HG02970 (cell line): ENCODE data around the gene NFASC.

Source experiments
- ATAC-seq: cut with Tn5 transposase; IDR thresholded peaks from one replicate; pipeline ENCODE4 v1.9.1; 2021; ENCODE audit warnings: mild to moderate bottlenecking, moderate library complexity, moderate number of reproducible peaks; ENCODE audit not compliant: unreplicated experiment, low FRiP score

The NFASC gene

DNA sequence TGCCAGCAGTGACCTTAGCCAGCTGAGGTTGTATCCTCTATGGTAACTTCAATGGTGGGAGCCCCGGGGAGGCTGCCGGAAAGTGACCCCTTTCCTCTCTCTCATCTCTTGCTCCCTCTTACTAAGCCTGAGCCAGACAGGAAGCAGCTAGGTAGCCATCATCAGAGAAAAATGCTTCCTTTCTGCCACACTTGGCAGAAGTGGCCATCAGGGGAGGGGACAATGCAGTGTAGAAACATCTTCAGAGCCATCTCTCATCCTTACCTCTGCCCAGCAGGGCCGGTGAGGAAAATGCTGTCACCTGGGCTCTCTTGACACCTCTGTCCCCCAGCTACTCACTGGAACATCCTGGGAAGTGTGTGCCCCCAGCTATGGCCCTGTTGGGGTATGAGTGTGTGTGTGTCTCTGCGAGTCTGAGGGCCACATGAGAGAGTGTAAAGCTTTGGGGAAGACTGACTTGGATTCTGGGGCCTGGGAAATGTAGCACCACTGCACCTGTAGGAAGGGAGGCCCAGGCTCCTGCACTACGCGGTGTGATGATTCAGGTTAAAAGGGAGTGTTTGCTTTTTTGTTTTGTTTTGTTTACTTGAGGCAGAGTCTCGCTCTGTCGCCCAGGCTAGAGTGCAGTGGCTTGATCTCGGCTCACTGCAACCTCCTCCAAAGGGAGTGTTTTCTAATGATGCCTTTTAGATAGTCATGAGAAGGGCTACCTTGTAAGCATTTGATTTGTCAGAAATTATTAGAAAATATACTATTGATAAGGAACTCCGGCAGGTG, 123.6 kb downstream of the NFASC start:
- no peak for ATAC-seq

DNA sequence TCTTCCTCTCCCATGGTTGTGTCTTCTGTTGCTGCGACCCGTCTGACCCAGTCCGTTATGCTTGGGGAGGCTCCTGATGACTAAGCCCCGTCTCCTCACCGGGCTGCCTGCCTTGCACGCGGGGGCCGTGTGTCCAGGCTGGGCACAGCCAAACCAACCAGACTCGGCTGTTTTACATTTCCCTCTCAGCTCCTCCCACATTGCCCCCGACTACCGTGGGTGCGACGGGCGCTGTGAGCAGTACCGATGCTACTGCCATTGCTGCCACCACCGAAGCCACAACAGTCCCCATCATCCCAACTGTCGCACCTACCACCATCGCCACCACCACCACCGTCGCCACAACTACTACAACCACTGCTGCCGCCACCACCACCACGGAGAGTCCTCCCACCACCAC, 126.3 kb downstream of the NFASC start:
- ATAC-seq: no peak

DNA sequence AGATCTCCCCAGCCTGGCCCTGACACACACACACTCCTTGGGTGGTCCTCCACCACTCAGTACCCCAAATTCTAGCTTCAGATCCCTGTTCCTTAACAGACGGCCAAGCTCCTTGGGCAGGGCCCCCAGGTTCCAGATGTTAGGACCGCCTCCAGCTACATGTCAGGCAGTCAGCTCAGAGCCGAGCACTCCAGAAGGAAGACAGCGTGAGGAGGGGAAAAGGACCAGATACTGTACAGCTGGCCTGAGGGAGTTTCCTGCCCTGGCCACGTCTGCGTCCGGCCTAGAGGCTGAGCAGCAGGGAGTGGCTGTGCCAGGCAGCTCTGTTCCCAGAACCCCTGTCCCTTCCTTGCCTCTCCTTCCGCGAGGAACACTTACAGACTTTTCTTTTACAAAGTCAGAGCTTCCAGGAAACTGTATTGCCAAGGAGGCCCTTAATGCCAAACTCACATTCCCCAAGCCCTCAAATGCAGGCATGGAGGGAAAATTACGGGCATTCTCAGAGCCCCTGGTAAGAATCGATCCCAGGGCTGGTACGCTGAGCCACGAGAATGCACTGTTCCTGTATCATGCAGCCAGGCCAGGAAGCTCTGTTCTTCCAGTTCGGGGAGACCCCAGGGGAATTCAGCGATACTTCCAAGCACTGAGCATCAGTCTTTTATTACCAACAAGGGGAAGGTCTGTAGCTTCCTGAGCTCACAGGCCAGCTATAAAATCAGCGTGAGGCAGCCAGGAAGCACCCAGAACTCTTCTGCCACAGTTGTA, 127.1 kb downstream of the NFASC start:
- ATAC-seq: no peak

DNA sequence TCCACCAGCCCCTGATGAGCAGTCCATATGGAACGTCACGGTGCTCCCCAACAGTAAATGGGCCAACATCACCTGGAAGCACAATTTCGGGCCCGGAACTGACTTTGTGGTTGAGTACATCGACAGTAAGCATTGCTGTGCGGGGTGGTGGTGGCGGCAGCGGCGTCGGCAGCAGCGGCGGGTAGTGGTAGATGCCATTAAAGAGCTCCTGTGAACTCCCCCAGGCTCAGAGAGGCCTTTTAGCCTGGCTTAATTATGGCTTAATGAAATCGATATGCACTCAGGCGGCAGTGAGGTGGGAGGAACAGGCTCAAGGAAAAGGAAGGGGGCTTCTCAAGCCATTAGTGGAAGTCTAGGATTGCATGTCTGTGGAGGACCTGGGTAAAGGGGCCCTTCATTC, 130.5 kb downstream of the NFASC start:
- ATAC-seq: no peak

DNA sequence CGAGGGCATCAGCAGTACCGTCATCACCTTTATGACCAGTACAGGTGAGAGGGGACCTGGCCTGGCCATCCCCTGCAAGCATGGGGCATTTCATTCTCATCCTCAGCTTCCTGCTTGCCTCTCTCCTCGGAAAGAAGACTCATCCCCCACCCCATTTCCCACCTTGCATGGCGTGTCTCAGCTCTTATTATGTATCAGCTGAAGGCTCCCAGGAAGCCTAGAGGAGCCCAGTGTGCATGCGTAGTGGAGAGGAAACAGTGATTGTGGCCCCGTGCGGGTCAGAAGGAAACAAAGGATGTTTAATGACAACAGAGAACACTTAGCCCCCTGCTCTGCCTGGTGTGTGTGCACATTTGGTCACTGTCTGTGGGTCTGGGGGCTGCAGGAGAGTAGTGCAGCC, 132.0 kb downstream of the NFASC start:
- no peak for ATAC-seq

DNA sequence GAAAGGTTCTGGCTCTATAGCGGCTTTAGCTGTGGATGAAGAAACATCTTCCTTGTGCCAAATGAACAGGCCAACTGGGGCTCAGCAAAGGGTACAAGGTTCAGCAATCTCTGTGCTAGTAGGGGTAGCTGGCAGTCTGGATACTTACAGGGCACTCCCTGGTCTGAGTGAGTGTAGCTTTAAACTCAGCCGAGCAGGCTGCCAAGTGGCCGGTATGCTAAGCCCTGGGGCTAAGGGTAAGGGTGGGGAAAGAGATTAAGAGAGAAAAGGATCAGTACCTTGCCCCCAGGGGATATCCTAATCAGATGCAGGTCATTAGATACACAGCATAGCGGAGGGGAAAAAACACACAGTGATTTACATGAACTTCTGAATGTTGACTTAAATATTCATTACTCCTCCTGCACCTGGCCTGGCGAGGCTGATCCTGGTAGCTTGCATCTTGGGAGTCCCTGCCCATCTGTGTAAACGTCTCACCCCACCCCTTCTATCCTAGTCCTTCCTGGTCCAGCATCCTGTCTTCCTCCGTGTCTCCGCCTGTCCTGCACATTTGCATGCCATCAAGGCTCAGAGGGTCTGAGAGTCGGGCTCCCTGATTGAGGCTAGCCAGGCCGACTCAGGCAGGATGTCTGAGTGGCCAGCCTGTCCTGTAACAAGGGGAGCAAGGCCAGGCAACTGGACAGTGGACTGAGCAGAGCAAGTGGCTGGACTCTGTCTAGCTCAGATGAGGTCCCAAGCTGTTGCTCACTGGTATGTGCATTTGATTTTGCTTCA, 132.9 kb downstream of the NFASC start:
- no peak for ATAC-seq

DNA sequence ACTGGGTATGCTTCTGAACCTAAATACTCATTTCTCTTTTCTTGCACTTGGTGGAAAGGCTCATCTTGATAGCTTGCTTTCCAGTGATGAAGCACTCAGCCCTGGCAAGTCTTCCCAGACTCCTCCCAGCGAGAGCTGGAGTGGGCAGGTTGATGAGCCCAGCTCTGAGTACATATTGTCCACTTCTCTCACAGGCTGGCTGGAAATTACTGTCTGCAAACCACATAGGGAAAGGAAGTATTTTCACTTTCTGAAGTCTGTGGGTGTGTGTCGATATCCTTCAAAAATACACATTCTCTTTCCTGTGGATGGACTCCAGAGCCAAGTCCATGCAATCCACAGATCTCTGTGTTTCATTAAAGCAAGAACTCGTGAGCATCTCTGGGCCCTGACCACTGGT, 133.7 kb downstream of the NFASC start:
- ATAC-seq: no peak

DNA sequence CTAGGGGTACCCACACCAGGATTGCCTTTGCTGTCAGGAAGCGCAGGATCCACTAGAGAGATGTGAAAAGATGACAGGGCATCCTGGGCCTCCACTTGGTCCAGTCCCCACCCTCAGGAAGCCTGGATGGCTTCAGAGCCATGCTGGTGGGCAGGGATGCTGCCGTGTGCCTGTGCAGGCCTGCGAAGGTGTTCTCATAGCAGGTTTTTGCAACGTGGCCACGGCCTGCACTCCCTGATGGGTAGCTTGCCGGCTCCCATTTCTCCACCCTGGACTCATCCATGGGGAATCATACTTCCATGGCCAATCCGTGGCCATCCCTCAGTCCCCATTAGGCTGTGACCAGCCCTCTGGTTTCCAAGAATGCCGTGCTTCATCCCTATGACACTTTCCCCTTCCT, 138.2 kb downstream of the NFASC start:
- no peak for ATAC-seq

DNA sequence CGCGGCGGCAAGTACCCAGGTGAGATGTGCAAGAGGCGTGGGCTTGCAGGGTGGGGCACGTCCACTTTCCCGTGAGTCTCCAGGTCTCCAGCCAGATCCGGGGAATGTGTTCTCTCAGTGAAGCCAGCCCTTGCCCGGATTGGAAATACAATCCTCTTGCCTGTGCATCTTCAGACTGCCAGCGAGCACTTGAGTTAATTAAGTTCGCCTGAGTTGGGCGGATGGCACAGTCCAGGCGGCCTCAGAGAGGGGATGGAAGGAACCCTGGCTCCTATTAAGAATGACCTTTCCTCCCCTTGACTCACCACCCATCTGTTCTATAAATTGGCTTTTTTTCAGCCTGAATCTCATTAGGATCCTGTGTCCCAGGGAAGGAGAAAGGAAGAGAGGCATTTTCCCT, 139.0 kb downstream of the NFASC start:
- no peak for ATAC-seq

DNA sequence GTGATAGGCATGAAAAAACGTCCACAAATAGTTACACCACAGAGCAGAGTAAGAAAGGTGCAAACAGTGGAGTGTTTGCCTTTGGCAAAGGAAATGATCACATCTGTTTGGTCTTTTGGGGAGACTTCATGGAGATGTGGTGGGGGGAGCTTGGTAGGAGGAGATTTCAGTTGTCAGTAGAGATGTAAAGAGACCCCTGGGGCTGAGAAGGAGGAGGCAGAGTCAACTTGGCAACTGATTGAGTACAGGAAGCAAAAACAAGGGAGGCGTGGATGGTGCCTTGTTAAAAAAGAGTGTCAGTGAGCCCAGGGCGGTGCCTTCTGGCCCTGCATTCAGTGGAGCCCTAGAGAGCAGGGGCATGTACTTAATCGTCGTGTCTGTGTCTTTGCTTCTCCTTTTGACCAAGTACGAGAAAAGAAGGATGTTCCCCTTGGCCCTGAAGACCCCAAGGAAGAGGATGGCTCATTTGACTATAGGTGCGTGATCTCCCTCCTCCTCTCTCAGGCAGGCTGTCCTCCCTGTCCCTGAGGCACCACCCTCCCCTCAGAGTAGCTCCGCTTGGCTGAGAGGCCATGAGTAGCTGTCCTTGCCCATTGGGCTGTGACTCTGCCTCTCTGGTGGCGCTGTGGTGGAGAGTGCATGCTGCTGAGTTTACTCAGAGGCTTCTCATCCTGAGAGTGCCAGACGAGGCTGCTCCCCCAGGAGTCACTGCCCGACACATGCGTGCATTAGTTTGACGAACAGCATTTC, 141.9 kb downstream of the NFASC start:
- no peak for ATAC-seq

DNA sequence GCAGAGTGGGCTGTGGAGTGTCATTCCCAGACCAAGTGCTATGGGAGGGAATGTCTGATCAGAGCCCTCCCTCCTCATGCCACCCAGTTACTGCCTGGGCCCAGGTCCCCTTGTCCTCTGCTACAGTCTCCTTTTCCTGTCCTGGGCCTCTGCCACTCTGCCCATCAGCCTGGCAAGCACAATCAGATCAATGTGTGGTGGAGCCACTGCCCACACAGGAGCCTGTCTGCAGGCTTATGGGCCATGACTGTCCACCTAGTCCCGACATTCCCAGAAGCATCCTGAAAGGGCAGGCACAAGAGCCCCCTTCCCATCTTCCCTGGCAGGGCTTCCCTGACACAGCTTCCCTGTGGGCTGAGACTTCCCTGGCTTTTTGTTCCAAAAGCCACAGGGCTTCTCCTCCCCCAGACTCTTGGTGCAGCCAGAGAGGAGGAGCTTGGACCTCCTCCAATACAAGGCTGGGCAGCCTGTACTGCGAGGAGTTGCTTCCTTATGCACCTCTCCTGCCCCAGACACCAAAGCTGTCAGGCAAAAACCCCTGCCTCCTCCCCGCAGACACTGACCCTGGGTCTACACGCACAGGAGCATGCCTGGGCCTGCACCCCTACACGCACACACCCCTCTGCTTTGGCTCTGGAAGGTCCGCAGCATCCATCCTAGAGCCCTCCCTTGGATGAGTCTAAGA, 143.2 kb downstream of the NFASC start:
- ATAC-seq: no peak

DNA sequence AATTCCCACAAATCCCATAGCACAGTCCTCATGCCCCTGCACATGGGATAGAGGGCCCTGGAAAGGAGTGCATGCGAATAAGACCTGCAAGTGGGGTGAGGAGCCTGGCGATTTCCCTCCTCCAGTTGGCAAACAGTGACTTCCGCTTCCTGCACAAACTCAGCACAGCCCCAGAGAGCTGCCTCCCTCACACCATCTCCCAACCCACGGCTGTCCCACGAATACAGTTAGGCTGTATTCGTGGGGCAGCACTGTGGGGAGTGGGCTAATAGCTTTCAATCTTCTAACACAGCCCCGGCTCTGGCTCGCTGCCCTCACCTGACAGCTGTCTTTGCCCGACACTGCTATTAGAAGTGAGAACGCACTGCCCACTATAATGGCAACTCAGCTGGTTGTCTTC, 144.1 kb downstream of the NFASC start:
- no peak for ATAC-seq

DNA sequence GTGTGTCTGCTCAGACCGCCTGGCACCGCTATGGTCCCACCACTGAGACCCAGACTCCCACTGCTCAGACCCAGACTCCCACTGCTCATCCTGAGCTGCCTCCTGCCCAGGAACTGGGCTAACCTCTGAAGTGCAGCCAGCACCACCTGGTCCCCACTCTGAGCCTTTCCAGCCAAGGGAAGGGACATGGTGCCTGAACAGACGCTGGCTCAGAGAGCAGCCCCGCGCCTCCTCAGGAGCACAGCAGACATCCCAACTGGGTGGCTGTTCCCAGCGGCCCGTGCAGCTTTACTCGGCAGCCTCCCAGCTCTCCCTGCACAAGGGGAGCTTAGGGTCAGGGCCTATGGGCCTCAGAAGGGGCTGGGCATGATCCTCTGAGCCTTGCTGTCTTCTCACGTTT, 144.6 kb downstream of the NFASC start:
- no peak for ATAC-seq

DNA sequence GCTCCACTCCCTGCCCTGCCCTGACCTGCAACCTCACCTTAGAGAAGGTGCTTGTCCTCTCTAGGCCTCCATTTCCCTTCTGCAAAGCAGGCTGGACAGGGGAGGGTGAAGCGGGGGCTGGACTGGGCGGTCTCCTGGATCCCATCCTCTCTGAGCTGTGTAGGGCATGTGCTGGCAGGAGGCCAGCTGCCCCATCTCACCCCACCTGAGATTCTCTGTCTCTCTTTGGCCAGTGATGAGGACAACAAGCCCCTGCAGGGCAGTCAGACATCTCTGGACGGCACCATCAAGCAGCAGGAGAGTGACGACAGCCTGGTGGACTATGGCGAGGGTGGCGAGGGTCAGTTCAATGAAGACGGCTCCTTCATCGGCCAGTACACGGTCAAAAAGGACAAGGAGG, 145.4 kb downstream of the NFASC start:
- ATAC-seq: no peak

DNA sequence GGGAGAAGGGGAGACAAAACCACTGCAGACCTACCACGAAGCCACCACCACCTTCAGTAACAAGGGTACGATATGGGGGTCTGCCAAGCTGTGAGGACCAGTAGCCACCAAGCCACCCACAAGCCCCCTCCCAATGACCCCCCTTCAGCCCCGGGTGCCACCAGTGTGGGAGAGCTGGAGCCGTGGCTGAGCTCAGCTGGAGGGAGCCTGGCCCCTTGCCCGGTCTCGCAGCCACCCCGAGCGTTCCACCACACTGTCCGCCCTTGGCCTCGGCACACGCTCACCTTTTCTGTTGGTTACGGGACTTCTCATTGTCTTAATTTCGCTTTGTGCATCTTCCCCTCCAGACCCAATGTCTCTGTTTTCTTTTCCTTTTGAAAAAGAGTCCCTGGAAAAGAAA, 145.9 kb downstream of the NFASC start:
- ATAC-seq: no peak

DNA sequence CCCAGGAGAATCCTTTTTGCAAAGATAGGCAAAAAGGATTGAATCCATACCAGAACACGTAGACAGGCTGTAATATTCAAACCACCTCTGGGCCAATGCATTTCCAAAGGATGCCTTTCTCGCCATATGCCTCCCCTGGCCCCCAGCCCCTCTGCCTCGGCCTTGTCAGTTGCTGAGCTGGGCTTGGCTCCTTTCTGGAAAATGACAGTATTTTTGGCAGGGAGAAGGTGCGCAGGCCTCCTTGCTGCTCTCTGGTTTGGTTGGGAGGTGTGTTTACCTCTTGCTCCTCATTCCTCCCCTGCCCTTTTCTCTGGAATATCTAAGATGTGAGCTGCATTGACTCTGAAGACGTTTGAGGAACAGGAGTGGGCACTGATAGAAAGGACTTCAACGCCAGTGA, 146.3 kb downstream of the NFASC start:
- ATAC-seq: no peak

DNA sequence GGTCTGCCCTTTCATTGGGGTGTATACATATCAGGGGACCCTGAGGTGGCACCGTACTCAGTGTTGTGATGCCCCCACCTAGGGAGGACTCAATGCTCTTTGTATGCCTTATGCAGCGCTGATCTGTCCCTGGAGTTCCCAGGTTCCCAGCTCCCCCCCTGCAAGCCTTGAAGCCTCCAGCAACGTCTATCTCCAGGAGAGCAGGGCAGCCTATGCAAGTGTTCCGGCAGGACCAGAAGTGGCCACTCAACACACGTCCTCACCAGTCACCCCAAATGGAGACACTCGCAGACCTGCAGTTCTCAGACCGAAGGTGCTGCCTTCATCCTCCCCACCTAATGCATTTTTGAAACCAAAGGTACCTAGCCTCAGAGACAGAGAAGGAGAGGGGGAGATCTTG, 147.1 kb downstream of the NFASC start:
- ATAC-seq: no peak

DNA sequence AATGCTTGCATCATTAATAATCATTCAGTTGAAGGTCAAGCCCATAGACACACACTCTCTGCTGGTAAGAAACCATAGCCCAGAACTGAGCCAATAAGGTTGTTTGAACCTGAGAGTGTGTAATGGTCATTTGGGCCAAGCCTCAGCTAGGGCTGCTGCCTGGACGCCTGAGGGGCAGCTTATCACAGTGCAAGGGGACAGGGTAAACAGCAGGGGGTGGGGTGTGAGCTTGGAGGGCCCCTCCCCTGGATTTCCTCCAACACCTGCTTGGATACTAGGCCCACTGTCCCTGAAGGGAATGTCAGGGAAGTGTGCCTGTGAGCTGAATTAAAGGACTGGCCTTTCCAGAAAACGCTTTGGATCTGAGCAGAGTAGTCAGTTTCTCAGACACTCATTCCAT, 147.7 kb downstream of the NFASC start:
- no peak for ATAC-seq

DNA sequence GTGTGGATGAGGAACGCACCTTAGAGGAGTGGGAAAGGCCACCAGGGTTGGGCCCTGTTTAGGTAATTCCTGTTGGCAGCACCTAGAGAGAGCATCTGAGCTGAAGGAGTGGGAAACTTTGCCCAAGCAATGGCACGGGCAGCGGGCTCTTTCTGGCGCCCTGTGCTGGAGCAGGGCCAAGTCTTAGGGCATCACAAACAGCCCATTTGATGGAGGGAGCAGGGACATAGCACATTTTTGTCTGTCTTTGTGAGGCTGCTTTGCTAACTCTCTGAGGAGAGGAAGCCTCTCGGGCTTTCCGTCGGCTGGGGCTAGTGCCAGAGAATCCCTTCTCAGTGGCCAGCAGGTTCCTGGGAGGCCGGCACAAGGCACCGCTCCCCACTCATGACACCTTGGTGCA, 149.8 kb downstream of the NFASC start:
- no peak for ATAC-seq

DNA sequence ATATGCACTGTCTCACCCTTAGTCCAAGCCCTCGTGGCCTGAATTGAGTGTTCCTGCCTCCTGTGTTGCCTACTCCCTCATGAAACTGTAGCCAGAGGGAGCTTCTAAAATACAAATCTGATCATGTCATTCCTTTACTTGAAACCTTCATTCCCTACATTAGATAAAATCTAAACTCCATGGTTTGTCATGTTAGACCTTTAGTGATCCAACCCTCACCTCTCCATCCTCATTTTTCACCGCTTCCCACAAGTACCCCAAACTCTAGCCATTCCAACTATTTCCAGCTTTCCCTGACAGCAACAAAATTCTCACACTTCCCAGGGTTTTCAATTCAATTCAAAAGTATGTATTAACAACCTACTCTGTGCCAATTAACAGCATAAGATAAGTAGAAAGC, 154.0 kb downstream of the NFASC start:
- ATAC-seq: no peak
